H9 (cell line): Measurements from ENCODE around the gene ARHGEF6. TPM values are rescaled to one million over a fixed set of nuclear protein-coding genes. Genes with fewer than 3 reads are reported as not detected.

Source experiments
- DNase-seq: peaks from one replicate; pipeline ENCODE4 v3.0.0-alpha.2; 2017
- H2AFZ ChIP-seq: one replicate; pipeline ENCODE4 v1.6.1; 2013; ENCODE audit warnings: mild to moderate bottlenecking, low read length, control low read depth, moderate library complexity
- H2AK5ac ChIP-seq: 2 replicates; pipeline ENCODE4 v1.6.1; 2013; ENCODE audit warnings: low read length, control low read depth, mixed read lengths; ENCODE audit not compliant: insufficient read length
- H2BK120ac ChIP-seq: one replicate; pipeline ENCODE4 v1.6.1; 2013; ENCODE audit warnings: low read depth, mild to moderate bottlenecking, low read length, control low read depth, inconsistent platforms; ENCODE audit not compliant: poor library complexity, severe bottlenecking
- H2BK12ac ChIP-seq: 2 replicates; pipeline ENCODE4 v1.6.1; 2013; ENCODE audit warnings: low read length, control low read depth, mixed read lengths, low read depth; ENCODE audit not compliant: insufficient read length
- H2BK15ac ChIP-seq: 2 replicates; pipeline ENCODE4 v1.6.1; 2013; ENCODE audit warnings: low read depth, low read length, control low read depth
- H2BK20ac ChIP-seq: one replicate; pipeline ENCODE4 v1.6.1; 2013; ENCODE audit warnings: low read depth, mild to moderate bottlenecking, low read length, control low read depth, inconsistent platforms; ENCODE audit not compliant: poor library complexity, severe bottlenecking
- H2BK5ac ChIP-seq: 2 replicates; pipeline ENCODE4 v1.6.1; 2013; ENCODE audit warnings: low read length, control low read depth, mixed read lengths; ENCODE audit not compliant: insufficient read length
- H3K14ac ChIP-seq: 2 replicates; pipeline ENCODE4 v1.6.1; 2013; ENCODE audit warnings: low read length, control low read depth; ENCODE audit not compliant: insufficient read depth
- H3K18ac ChIP-seq: 2 replicates; pipeline ENCODE4 v1.6.1; 2013; ENCODE audit warnings: low read depth, mild to moderate bottlenecking, mixed read lengths, low read length, control low read depth; ENCODE audit not compliant: insufficient read length
- H3K23ac ChIP-seq: 2 replicates; pipeline ENCODE4 v1.6.1; 2013; ENCODE audit warnings: low read length, control low read depth, mixed read lengths, low read depth; ENCODE audit not compliant: insufficient read length
- H3K23me2 ChIP-seq: 2 replicates; pipeline ENCODE4 v1.6.1; 2013; ENCODE audit warnings: low read depth, mild to moderate bottlenecking, mixed read lengths, low read length, control low read depth; ENCODE audit not compliant: insufficient read length, poor library complexity, severe bottlenecking
- H3K27ac ChIP-seq: 2 replicates; pipeline ENCODE4 v1.5.1; 2013; ENCODE audit warnings: low read length, control low read depth, mixed read lengths, low read depth; ENCODE audit not compliant: insufficient read length
- H3K27me3 ChIP-seq: 2 replicates; pipeline ENCODE4 v1.6.1; 2013; ENCODE audit warnings: low read length, control low read depth, inconsistent platforms; ENCODE audit not compliant: insufficient read depth
- H3K4ac ChIP-seq: 2 replicates; pipeline ENCODE4 v1.6.1; 2013; ENCODE audit warnings: low read depth, mild to moderate bottlenecking, control low read depth, inconsistent platforms, low read length, moderate library complexity
- H3K4me1 ChIP-seq: 2 replicates; pipeline ENCODE4 v1.6.1; 2013; ENCODE audit warnings: low read length, control low read depth, inconsistent platforms; ENCODE audit not compliant: insufficient read depth
- H3K4me2 ChIP-seq: 2 replicates; pipeline ENCODE4 v1.6.1; 2013; ENCODE audit warnings: low read length, control low read depth, mixed read lengths; ENCODE audit not compliant: insufficient read length, insufficient read depth
- H3K56ac ChIP-seq: 2 replicates; pipeline ENCODE4 v1.6.1; 2013; ENCODE audit warnings: low read depth, mild to moderate bottlenecking, mixed read lengths, low read length, control low read depth; ENCODE audit not compliant: insufficient read length
- H3K79me1 ChIP-seq: 2 replicates; pipeline ENCODE4 v1.6.1; 2013; ENCODE audit warnings: low read depth, mild to moderate bottlenecking, moderate library complexity, low read length, control low read depth, inconsistent platforms; ENCODE audit not compliant: insufficient read depth, poor library complexity, severe bottlenecking
- H3K79me2 ChIP-seq: 2 replicates; pipeline ENCODE4 v1.6.1; 2013; ENCODE audit warnings: low read length, control low read depth, inconsistent platforms; ENCODE audit not compliant: insufficient read depth
- H3K9ac ChIP-seq: 2 replicates; pipeline ENCODE4 v1.6.1; 2013; ENCODE audit warnings: low read length, control low read depth, mixed read lengths; ENCODE audit not compliant: insufficient read length; ENCODE audit errors: extremely low read depth
- H3K9me3 ChIP-seq: one replicate; pipeline ENCODE4 v1.6.1; 2013; ENCODE audit warnings: low read depth, low read length, inconsistent platforms; ENCODE audit not compliant: control insufficient read depth
- H3T11ph ChIP-seq: one replicate; pipeline ENCODE4 v1.6.1; 2013; ENCODE audit warnings: mild to moderate bottlenecking, low read length, control low read depth, inconsistent platforms
- H4K20me1 ChIP-seq: one replicate; pipeline ENCODE4 v1.6.1; 2013; ENCODE audit not compliant: control insufficient read depth, insufficient read length, insufficient read depth
- H4K5ac ChIP-seq: 2 replicates; pipeline ENCODE4 v1.6.1; 2013; ENCODE audit warnings: low read depth, mild to moderate bottlenecking, mixed read lengths, low read length, control low read depth; ENCODE audit not compliant: insufficient read length
- H4K8ac ChIP-seq: replicated peaks from 2 replicates; pipeline ENCODE4 v1.6.1; 2013; ENCODE audit warnings: low read length, control low read depth, mixed read lengths, low read depth; ENCODE audit not compliant: insufficient read length
- H4K91ac ChIP-seq: 2 replicates; pipeline ENCODE4 v1.6.1; 2013; ENCODE audit warnings: low read depth, mild to moderate bottlenecking, moderate library complexity, mixed read lengths, low read length, control low read depth; ENCODE audit not compliant: insufficient read length
- H3K27ac Mint-ChIP-seq, 3 experiments: 2 replicates in 2 of 3; 3 replicates in 1 of 3; pipeline ENCODE4 v1.8.0; 2020 to 2021; ENCODE audit warnings: mixed read lengths in 3 of 3, mild to moderate bottlenecking in 1 of 3, moderate library complexity in 1 of 3
- H3K27me3 Mint-ChIP-seq: 2 replicates; pipeline ENCODE4 v1.8.0; 2021; ENCODE audit warnings: low read depth, mild to moderate bottlenecking, moderate library complexity, mixed read lengths
- H3K36me3 Mint-ChIP-seq, 3 experiments: 2 replicates in 2 of 3; 3 replicates in 1 of 3; pipeline ENCODE4 v1.8.0; 2020 to 2021; ENCODE audit warnings: low read depth in 3 of 3, mixed read lengths in 3 of 3; ENCODE audit not compliant: insufficient read depth in 1 of 3
- H3K4me1 Mint-ChIP-seq, 2 experiments: 2 replicates each; pipeline ENCODE4 v1.8.0; 2020; ENCODE audit warnings: mixed read lengths in 2 of 2
- H3K4me3 Mint-ChIP-seq, 2 experiments: 2 replicates in 1 of 2; 3 replicates in 1 of 2; pipeline ENCODE4 v1.8.0; 2020 to 2021; ENCODE audit warnings: mild to moderate bottlenecking in 2 of 2, mixed read lengths in 2 of 2, moderate library complexity in 1 of 2
- H3K9me3 Mint-ChIP-seq, 2 experiments: 2 replicates in 1 of 2; 3 replicates in 1 of 2; pipeline ENCODE4 v1.8.0; 2020; ENCODE audit warnings: mild to moderate bottlenecking in 2 of 2, mixed read lengths in 2 of 2, moderate library complexity in 1 of 2
- whole genome bisulfite sequencing: extraction: QIAGEN DNeasy Blood & Tissue Kit; methylation state at CpG from one replicate; pipeline ENCODE4 v1.1.7; 2013; ENCODE audit warnings: missing lambda C conversion rate, low lambda C conversion rate, mixed read lengths; ENCODE audit not compliant: insufficient read length; ENCODE audit errors: extremely low coverage; 5-methylcytosine and 5-hydroxymethylcytosine counted together
- total RNA-seq: library from RNA; stranded (reverse); gene quantifications from 2 replicates; pipeline ENCODE4 v1.2.1, GENCODE V29; 2021
- TF ChIP-seq, protein P1 (sequence below): fragments of 200-600 bp; sonication (generic); conservative IDR thresholded peaks from 3 replicates; pipeline ENCODE4 v1.8.0; 2021; ENCODE audit warnings: antibody characterized with exemption, mild to moderate bottlenecking

ARHGEF6 gene
- total RNA-seq, 1 experiment from 2014 or later = 3.6 TPM

DNA sequence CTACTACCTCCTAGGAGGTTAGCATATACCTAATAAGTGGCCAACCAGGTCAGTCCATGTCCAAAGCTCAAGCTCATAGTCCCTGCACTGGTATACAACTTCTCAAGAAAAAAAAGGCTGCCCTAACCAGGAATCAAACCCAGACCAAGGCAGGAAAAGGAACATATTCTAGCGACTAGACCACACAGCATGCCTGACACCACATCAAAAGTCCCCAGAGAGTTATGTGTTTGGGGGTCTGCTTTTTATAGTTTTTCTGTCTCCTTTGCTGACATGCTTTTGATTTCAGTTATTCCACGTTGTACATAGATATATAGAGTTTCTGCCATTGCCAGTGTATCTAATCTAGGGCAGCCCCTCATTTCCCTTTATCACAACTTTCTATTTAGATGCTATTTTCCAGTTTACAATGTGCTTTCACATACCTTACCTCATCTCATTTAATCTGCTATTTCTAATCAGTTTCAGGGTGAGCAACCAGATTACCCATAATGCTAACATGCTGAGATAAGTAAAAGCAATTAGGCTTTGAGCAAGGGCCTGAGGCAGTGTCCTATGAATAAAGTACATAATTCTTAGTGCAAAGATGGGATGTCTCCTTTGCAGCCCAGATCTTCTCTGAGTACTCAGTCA, 17.8 kb downstream of the ARHGEF6 start:
- Histone ChIP-seq H2BK5ac (no peak overlapping the region), H3K14ac (no peak overlapping the region), H3K56ac (no peak overlapping the region), H3K9ac (no peak overlapping the region), H3K4me1 (no peaks in the 10 kb centered on the region), H3K79me1 (no peaks in the 10 kb centered on the region), H2BK120ac (no peak overlapping the region), H3K23me2 (no peaks in the 10 kb centered on the region), H3T11ph (no peak overlapping the region), H3K9me3 (peaks cover 25% of the 10 kb centered on the region), H3K27me3 (no peaks in the 10 kb centered on the region), H4K20me1 (no peaks in the 10 kb centered on the region), H2AK5ac (no peak overlapping the region), H3K79me2 (no peaks in the 10 kb centered on the region), H3K4ac (no peak overlapping the region), H3K27ac (no peak overlapping the region), H3K4me2 (no peak overlapping the region), H2BK12ac (no peak overlapping the region), H4K5ac (no peak overlapping the region), H3K23ac (no peak overlapping the region), H2AFZ (no peak overlapping the region), H2BK20ac (no peak overlapping the region), H4K91ac (no peak overlapping the region), H4K8ac (no peak overlapping the region), H3K18ac (no peak overlapping the region), H2BK15ac (no peak overlapping the region)
- DNase-seq = no peak
- Mint-ChIP-seq H3K4me1 (peaks cover 17 to 18% of the 10 kb centered on the region in 2 experiments), H3K36me3 (peaks cover 0 to 2% (median 0%) of the 10 kb centered on the region in 3 experiments; a peak in 2 of 7 replicates), H3K4me3 (no peak overlapping the region), H3K9me3 (peaks cover 46 to 54% of the 10 kb centered on the region in 2 experiments), H3K27me3 (peaks cover 12% of the 10 kb centered on the region), H3K27ac (no peak overlapping the region)
- WGBS = no CpG with 5 or more reads among the region's 2 CpGs
- TF ChIP-seq, protein P1, sequence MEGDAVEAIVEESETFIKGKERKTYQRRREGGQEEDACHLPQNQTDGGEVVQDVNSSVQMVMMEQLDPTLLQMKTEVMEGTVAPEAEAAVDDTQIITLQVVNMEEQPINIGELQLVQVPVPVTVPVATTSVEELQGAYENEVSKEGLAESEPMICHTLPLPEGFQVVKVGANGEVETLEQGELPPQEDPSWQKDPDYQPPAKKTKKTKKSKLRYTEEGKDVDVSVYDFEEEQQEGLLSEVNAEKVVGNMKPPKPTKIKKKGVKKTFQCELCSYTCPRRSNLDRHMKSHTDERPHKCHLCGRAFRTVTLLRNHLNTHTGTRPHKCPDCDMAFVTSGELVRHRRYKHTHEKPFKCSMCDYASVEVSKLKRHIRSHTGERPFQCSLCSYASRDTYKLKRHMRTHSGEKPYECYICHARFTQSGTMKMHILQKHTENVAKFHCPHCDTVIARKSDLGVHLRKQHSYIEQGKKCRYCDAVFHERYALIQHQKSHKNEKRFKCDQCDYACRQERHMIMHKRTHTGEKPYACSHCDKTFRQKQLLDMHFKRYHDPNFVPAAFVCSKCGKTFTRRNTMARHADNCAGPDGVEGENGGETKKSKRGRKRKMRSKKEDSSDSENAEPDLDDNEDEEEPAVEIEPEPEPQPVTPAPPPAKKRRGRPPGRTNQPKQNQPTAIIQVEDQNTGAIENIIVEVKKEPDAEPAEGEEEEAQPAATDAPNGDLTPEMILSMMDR = no peak
